Measurements from ENCODE around the gene HIKESHI.

Gene HIKESHI

DNA sequence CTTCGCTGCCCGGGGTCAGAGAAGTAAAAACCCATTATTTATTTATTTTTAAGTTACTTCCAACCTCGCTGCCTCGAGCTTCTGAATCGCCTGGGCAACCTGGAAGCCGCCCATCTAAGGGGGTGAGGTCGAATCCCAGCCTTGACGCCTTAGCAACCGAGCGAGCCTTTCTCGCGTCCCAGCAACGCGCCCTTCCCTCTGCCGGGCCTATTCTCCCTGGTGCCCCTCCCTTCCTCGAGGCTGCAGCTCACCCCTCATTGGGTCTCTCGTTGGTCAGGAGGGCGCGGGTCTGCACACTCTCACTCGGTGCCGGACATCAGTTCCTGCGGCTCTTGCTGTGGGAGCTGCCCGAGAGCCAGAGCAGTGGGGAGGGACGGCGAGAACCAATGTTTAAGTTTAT lies 72.5 kb downstream of the HIKESHI start, which contains the start of gene CCDC81:
CCDC81 (plus strand) TSS at position 302 of the 400 bp plus-strand sequence. CDS start 277 bp downstream, outside the sequence.
- DNase-seq (ENCODE audit: low read depth in 2 of 2), result no peak

DNA sequence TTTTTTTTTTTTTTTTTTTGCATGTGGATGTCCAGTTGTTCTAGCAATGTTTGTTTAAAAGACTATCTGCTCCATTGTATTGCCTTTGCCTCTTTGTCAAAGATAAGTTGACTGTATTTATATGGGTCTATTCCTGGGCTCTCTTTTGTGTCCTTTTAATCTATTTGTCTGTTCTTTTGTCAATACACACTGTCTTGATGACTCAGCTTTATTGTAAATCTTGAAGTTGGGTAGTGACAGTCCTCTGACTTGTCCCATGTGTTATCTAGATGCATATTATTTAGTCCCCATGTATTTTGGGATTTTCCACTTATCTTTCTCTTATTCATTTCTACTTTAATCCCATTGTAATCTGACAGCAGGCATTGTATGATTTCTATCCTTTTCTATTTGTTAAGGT lies 75.9 kb downstream of the HIKESHI start:
- no peak for DNase-seq (ENCODE audit: low read depth in 2 of 2)

DNA sequence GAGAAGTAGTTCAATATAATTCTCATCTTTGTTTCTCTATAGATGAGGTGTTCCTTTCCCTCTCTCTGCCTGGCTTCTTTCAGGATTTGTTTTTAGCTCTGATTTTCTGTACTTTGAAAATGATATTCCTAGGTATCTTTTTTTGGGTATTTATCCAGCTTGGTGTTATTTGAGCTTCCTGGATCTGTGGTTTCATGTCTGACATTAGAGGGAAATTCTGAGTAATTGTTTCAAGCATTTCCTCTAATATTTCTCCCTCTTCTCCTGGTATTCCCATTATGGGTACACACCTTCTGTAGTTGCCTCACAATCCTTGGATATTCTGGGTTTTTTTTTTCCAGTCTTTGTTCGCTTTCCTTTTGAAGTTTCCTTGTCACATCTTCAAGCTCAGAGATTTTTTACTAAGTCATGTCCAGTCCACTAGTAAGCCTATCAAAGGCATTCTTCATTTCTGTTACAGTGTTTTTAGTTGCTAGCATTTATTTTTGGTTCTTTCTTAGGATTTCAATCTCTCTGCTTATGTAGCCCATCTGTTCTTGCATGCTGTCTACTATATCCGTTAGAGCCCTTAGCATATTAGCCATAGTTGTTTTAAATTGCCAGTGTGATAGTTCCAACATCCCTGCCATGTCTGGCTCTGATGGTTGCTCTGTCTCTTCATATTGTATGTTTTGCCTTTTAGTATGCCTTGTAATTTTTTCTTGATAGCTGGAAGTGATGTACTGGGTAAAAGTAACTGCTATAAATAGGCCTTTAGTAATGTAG lies 78.4 kb downstream of the HIKESHI start:
- no peak for DNase-seq (ENCODE audit: low read depth in 2 of 2)

DNA sequence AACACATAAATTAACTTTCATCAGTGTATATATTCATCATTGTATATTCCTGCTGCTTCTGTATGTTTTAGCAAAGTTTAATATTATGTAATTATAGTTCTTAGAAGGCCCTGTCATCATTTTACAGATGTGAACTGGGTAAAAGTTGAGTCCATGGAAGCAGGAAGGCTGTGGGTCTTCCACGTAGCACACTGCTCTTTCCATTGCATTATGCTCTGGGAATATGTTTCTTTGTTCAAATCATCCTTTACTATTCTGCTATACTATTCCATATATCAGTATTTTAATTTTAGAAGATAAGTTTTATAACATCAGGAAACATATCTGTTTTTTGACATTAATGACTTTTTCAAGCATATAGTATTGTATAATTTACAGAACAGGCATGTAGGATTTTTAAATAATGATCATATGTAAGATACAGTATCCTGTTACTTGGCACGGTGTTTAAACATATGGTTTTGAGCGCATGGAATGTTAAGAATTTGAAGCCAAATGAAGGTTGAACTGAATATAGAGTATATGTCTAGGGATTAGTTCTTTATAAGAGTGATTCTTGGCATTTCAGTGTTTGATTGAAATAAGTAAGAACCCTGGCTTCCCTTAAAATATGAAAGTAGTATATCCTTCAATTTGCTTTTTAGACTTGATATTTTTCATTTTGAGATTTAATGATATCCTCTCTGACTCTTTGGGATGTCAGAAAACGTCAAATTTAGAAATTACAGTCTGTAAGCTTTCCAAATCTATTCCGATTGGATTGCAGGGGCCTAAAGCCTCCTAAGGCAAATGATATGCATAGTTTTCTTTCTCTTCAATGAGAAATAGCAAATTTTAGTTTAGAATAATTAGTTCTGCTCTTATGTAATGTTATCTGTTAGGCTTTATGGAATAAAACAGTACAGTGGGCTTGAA lies 81.3 kb downstream of the HIKESHI start:
- no peak for DNase-seq (ENCODE audit: low read depth in 2 of 2)

DNA sequence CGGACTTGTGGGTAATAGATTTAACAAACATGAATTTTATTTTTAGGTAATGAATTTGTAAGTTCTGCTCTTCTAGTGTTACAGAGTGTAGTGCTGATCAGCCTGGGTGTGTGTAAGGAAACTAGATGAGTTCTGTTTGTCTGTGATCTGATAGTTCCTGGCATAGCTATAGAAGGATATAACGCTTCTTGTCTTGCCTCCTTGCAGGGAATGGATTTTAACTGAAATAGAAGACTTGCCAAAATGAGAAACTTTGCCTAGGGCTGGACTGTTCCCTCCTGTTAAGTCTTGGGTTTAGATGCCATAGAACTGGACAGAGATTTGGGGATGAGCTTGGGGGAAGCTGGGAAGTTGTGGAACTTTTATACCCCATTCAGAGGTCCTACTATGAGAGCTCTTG lies 84.2 kb downstream of the HIKESHI start:
- DNase-seq (ENCODE audit: low read depth in 2 of 2), result no peak

DNA sequence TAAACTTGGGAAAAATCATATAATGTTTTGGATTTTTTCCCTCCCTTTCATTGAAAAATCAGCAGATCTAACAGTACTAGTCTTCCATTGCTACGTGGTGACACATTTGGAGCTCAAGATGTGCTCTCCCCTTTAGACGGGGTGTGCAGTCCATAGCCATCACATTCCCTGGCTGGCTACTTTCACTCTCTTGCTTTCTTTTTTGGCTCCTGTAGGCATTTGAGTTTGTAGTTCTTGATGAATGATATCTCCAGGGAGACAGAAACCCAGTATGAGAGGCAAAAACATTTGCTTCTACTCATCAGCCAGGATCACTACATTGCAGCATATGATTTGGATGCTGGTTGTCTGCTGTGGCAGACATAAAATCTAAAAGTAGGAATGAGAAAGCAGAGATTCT lies 84.7 kb downstream of the HIKESHI start:
- no peak for DNase-seq (ENCODE audit: low read depth in 2 of 2)

DNA sequence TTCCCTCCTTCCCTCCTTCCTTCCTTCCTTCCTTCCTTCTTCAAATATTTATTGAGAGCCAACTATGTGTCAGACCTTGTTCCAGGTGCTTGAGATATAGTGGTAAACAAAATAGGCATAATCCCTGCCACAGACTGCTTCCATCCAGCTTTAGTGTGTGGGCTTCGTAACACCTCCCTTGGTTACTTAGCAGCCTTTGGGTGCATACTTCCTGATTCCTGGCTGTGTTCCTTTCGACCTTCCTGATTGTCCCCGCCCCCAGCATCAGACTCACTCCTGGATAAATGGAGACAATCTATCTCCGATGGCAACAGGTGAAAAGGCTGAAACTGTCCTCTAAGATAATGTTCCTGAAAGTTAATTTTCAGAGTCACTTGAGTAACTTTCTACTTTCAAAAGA lies 86.2 kb downstream of the HIKESHI start:
- DNase-seq (ENCODE audit: low read depth in 2 of 2), result no peak

DNA sequence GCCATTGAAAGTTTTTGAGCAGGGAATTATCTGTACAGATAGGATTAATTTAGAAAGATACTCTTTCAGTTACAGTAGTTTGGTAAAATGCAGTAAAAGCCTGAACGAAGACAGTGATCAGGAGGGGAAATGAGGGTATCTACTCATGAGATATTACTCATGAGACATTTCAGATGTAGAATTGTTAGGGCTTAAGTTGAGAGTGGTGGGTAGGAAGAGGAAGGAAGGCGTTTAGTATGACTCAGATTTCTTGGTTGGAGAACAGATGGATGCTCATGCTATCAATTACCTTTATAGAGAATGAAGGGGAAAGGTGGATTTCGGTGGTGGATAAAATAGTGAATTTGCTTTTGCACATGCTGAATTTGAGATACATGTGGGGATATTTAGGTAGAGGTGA lies 88.4 kb downstream of the HIKESHI start:
- DNase-seq (ENCODE audit: low read depth in 2 of 2), result no peak

DNA sequence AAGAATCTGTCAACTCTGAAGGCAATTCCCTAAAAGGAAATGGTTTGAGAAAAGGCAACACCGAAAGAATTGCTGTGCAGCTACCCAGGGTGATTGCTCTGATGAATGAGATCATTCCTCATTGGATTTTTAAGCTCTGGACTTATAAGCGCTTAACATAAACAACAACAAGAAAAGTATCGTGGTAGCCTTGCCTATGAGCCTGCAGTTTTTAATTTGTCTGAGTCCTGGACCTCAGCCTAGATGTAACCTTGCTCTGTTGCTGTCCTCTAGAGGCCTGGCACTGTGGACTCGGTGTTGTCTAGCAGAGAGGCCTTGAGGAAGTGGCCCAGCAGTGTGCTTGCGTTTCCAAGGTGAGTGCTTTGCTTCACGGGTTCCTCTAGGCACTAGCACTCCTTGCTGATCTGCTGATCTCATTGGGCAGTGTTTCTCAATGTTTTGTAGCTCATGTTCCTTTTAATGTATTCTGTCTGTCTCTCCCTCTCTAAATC lies 93.1 kb downstream of the HIKESHI start:
- no peak for DNase-seq (ENCODE audit: low read depth in 2 of 2)

Measured in stimulated activated CD8-positive, alpha-beta memory T cell treated with anti-CD3 and anti-CD28 coated beads, Interleukin-15, amount 100 ng/mL, for 4 hours (primary cell).